Measurements from ENCODE around the gene TNFAIP6. TPM values are rescaled to one million over a fixed set of nuclear protein-coding genes. Genes with fewer than 3 reads are reported as not detected.

Gene TNFAIP6
- total and polyA plus RNA-seq, 7 experiments from 2014 or later: 0.34 TPM; not detected in 6

DNA sequence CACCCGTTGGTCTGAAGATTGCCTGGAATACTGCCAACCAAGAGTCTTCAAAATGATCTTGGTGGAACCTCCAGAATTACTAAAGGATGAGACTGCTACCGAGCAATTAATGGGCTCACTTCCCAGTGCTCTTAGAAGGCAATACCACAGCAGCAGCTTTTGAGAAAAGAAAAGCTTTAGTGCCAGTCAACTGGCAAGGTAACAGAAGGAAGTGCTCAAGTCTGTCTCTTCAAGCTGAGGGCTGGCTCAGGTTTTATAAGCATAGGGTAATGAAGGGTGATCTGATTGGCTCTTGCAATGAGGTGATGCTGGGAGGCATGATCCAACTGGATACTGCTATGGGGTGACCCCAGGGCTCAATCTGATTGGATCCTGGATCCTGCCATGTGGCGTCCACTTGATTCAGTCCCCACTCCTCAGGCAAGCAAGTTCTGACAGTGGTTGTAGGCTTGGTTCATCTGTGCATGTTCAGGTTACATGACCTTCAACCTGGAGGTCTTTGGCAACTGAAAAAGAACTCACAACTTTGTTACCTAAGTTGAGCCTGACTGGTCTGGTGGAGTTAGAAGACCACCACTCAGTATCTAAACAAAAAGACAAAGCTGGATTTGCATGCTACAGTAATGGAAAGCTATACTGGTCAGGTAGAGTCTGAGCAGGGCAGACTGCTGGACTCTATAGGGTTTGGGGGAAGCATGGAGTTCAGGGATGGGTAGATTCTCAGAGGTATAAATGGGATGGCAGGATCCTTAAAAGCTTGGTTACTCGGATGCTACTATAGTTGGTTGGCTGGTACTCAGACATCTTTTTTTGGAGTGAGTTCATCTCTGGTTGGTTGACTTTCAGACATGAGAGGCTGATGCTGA is 38.4 kb downstream of the TNFAIP6 start:
- no peak overlapping the region for H3K4me3 ChIP-seq (ENCODE audit: low read length)
- no peak overlapping the region for H3K27ac ChIP-seq (ENCODE audit: low read depth, low read length)
- ATAC-seq (no peak), DNase-seq (no peak)
- Mint-ChIP-seq H3K9me3 (peaks cover 0 to 3% (median 0%) of the 10 kb centered on the region in 11 donors), H3K36me3 (peaks cover 0 to 3% (median 0%) of the 10 kb centered on the region in 5 donors), H3K4me3 (no peak overlapping the region), H3K27ac (no peak overlapping the region), H3K4me1 (no peaks in the 10 kb centered on the region), H3K27me3 (peaks cover 0 to 4% (median 0%) of the 10 kb centered on the region in 5 donors)
- H3K9me3 ChIP-seq (ENCODE audit: control insufficient read depth in 2 of 3, low read length in 3 of 3): no peaks in the 10 kb centered on the region
- ChIA-PET CTCF (no interaction called here), POLR2A (no interaction called here)
- H3K36me3 ChIP-seq (ENCODE audit: control insufficient read depth in 2 of 3, insufficient read depth in 3 of 3, low read length in 3 of 3): no peaks in the 10 kb centered on the region
- intact Hi-C loops (cut with micrococcal nuclease): no loop called here
- no peaks in the 10 kb centered on the region for H3K4me1 ChIP-seq (ENCODE audit: control insufficient read depth in 2 of 2, insufficient read depth in 2 of 2, low read length in 2 of 2)
- no peaks in the 10 kb centered on the region for H3K27me3 ChIP-seq (ENCODE audit: control insufficient read depth in 2 of 2, insufficient read depth in 2 of 2, low read length in 2 of 2)

DNA sequence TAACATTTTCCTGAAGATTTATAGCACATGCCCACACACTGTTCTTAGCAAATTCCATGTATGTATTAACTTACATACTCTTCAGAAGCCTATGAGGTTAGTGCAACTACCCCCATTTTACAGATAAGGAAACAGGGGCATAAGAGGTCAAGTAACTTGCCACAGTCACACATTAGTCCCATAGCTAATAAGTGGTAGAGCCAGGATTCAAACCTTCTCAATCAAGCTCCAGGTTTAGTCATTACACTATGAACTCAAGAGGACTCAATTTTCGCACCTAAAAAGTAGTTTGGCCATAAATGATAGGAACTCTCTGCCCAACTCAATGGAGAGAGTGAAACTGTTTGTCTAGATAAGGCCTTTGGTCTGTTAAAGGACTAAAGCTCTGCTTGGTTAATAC is 42.6 kb downstream of the TNFAIP6 start:
- no peaks in the 10 kb centered on the region for H3K27me3 ChIP-seq (ENCODE audit: control insufficient read depth in 2 of 2, insufficient read depth in 2 of 2, low read length in 2 of 2)
- POLR2A ChIA-PET: no interaction called here
- Mint-ChIP-seq H3K4me1 (no peaks in the 10 kb centered on the region), H3K4me3 (no peak overlapping the region), H3K9me3 (no peaks in the 10 kb centered on the region), H3K27ac (no peak overlapping the region), H3K36me3 (no peaks in the 10 kb centered on the region), H3K27me3 (peaks cover 0 to 2% (median 0%) of the 10 kb centered on the region in 5 donors)
- ATAC-seq (no peak), DNase-seq (no peak)
- no peak overlapping the region for H3K27ac ChIP-seq (ENCODE audit: low read depth, low read length)
- CTCF ChIA-PET: no interaction called here
- no peak overlapping the region for H3K4me3 ChIP-seq (ENCODE audit: low read length)
- H3K36me3 ChIP-seq (ENCODE audit: control insufficient read depth in 2 of 3, insufficient read depth in 3 of 3, low read length in 3 of 3): no peaks in the 10 kb centered on the region
- H3K4me1 ChIP-seq (ENCODE audit: control insufficient read depth in 2 of 2, insufficient read depth in 2 of 2, low read length in 2 of 2): no peaks in the 10 kb centered on the region
- intact Hi-C loops (cut with micrococcal nuclease): no loop called here
- H3K9me3 ChIP-seq (ENCODE audit: control insufficient read depth in 2 of 3, low read length in 3 of 3): no peaks in the 10 kb centered on the region

DNA sequence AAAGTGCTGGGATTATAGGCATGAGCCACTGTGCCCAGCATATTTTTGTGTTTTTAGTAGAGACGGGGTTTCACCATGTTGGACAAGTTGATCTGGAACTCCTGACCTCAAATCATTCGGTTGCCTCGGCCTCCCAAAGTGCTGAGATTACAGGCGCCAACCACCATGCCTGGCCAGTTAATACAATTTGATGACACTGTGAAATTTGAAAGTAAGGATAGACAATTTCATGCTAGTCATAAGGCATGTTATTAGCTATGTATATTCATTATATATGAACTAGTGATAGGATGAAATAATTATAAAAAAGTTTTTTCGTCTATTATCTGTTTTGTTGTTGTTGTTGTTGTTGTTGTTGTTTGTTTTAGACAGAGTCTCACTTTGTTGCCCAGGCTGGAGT is 43.8 kb downstream of the TNFAIP6 start:
- ChIA-PET POLR2A (interaction anchor here (0.6 kb wide), 1 partner anchor 73 kb away, joined by 4 read pairs; no protein-coding TSS in a partner anchor), CTCF (no interaction called here)
- Histone ChIP-seq H3K27ac (ENCODE audit: low read depth, low read length) (no peak overlapping the region), H3K4me1 (ENCODE audit: control insufficient read depth in 2 of 2, insufficient read depth in 2 of 2, low read length in 2 of 2) (no peaks in the 10 kb centered on the region), H3K9me3 (ENCODE audit: control insufficient read depth in 2 of 3, low read length in 3 of 3) (no peaks in the 10 kb centered on the region), H3K36me3 (ENCODE audit: control insufficient read depth in 2 of 3, insufficient read depth in 3 of 3, low read length in 3 of 3) (no peaks in the 10 kb centered on the region), H3K27me3 (ENCODE audit: control insufficient read depth in 2 of 2, insufficient read depth in 2 of 2, low read length in 2 of 2) (no peaks in the 10 kb centered on the region), H3K4me3 (ENCODE audit: low read length) (no peak overlapping the region)
- intact Hi-C loops (cut with micrococcal nuclease): no loop called here
- H3K27ac Mint-ChIP-seq: no peak overlapping the region
- H3K4me1 Mint-ChIP-seq: no peaks in the 10 kb centered on the region
- no peaks in the 10 kb centered on the region for H3K36me3 Mint-ChIP-seq
- no peak overlapping the region for H3K4me3 Mint-ChIP-seq
- ATAC-seq: no peak
- no peak for DNase-seq
- H3K9me3 Mint-ChIP-seq: no peaks in the 10 kb centered on the region
- H3K27me3 Mint-ChIP-seq: peaks cover 0 to 1% (median 0%) of the 10 kb centered on the region in 5 donors

DNA sequence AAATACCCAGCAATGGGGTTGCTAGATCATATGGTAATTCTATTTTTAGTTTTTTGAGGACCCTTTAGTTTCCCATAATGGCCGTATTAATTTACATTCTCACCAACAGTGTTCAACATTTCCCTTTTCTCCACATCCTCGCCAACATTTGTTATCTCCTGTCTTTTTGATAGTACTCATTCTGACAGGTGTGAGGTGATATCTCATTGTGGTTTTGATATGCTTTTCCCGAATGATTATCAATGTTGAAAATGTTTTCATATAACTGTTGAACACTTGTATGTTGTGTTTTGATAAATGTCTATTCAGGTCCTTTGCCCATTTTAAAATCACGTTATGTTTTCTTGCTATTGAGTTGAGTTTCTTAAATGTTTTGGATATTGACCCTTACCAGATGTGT is 46.5 kb downstream of the TNFAIP6 start:
- H3K9me3 ChIP-seq (ENCODE audit: control insufficient read depth in 2 of 3, low read length in 3 of 3): no peaks in the 10 kb centered on the region
- POLR2A ChIA-PET: no interaction called here
- intact Hi-C loops (cut with micrococcal nuclease): no loop called here
- no peak for DNase-seq
- Mint-ChIP-seq H3K9me3 (no peaks in the 10 kb centered on the region), H3K36me3 (no peaks in the 10 kb centered on the region), H3K27ac (no peak overlapping the region), H3K4me3 (no peak overlapping the region), H3K27me3 (peaks cover 0 to 3% (median 0%) of the 10 kb centered on the region in 5 donors), H3K4me1 (no peaks in the 10 kb centered on the region)
- H3K27me3 ChIP-seq (ENCODE audit: control insufficient read depth in 2 of 2, insufficient read depth in 2 of 2, low read length in 2 of 2): no peaks in the 10 kb centered on the region
- no peaks in the 10 kb centered on the region for H3K4me1 ChIP-seq (ENCODE audit: control insufficient read depth in 2 of 2, insufficient read depth in 2 of 2, low read length in 2 of 2)
- no peak for ATAC-seq
- H3K36me3 ChIP-seq (ENCODE audit: control insufficient read depth in 2 of 3, insufficient read depth in 3 of 3, low read length in 3 of 3): no peaks in the 10 kb centered on the region
- CTCF ChIA-PET: no interaction called here
- no peak overlapping the region for H3K27ac ChIP-seq (ENCODE audit: low read depth, low read length)
- no peak overlapping the region for H3K4me3 ChIP-seq (ENCODE audit: low read length)

DNA sequence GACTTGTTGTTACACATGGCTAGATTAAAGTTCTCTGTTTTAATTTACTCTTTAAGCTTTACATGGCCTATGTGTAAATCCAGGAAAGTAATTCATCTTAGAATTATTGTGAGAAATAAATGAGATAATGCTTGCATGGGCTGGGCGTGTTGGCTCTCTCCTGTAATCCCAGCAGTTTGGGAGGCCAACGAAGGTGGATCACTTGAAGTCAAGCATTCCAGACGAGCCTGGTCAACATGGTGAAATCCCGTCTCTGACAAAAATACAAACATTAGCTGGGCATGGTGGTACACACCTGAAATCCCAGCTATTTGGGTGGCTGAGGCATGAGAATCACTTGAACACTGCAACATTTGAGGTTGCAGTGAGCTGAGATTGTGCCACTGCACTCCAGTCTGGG is 48.0 kb downstream of the TNFAIP6 start:
- intact Hi-C loops (cut with micrococcal nuclease): no loop called here
- Mint-ChIP-seq H3K36me3 (peaks cover 0 to 4% (median 0%) of the 10 kb centered on the region in 5 donors), H3K4me3 (no peak overlapping the region), H3K9me3 (peaks cover 0 to 4% (median 0%) of the 10 kb centered on the region in 11 donors), H3K4me1 (peaks cover under 1 to 9% (median 6%) of the 10 kb centered on the region in 7 donors), H3K27me3 (peaks cover 0 to 3% (median 0%) of the 10 kb centered on the region in 5 donors), H3K27ac (no peak overlapping the region)
- DNase-seq (no peak), ATAC-seq (no peak)
- Histone ChIP-seq H3K4me3 (ENCODE audit: low read length) (no peak overlapping the region), H3K9me3 (ENCODE audit: control insufficient read depth in 2 of 3, low read length in 3 of 3) (no peaks in the 10 kb centered on the region), H3K27ac (ENCODE audit: low read depth, low read length) (no peak overlapping the region), H3K4me1 (ENCODE audit: control insufficient read depth in 2 of 2, insufficient read depth in 2 of 2, low read length in 2 of 2) (no peaks in the 10 kb centered on the region), H3K36me3 (ENCODE audit: control insufficient read depth in 2 of 3, insufficient read depth in 3 of 3, low read length in 3 of 3) (peaks cover 0 to 7% (median 0%) of the 10 kb centered on the region in 3 experiments), H3K27me3 (ENCODE audit: control insufficient read depth in 2 of 2, insufficient read depth in 2 of 2, low read length in 2 of 2) (no peaks in the 10 kb centered on the region)
- ChIA-PET CTCF (no interaction called here), POLR2A (no interaction called here)

DNA sequence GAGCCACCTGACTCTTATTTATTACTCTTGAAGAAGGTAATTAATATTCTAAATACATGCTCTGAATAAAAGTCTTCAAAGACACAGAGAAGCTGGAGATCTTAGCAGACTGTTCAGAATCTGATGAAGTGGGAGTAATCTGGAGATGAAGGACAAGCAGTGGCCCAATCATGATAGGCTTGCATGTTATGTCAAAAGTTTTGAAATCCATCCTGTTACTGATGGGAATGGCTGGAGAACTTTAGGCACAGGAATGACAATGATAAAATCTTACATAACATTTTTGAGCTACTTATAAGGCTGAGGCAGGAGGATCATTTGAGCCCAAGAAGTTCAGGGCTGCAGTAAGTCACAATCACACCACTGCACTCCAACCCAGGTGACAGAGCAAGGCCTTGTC is 49.9 kb downstream of the TNFAIP6 start:
- DNase-seq (no peak), ATAC-seq (no peak)
- CTCF ChIA-PET: no interaction called here
- Histone ChIP-seq H3K36me3 (ENCODE audit: control insufficient read depth in 2 of 3, insufficient read depth in 3 of 3, low read length in 3 of 3) (peaks cover 0 to 10% (median 0%) of the 10 kb centered on the region in 3 experiments), H3K27me3 (ENCODE audit: control insufficient read depth in 2 of 2, insufficient read depth in 2 of 2, low read length in 2 of 2) (no peaks in the 10 kb centered on the region), H3K4me3 (ENCODE audit: low read length) (no peak overlapping the region), H3K27ac (ENCODE audit: low read depth, low read length) (no peak overlapping the region), H3K9me3 (ENCODE audit: control insufficient read depth in 2 of 3, low read length in 3 of 3) (no peaks in the 10 kb centered on the region), H3K4me1 (ENCODE audit: control insufficient read depth in 2 of 2, insufficient read depth in 2 of 2, low read length in 2 of 2) (peaks cover 6 to 14% of the 10 kb centered on the region in 2 donors)
- no peak overlapping the region for H3K4me3 Mint-ChIP-seq
- POLR2A ChIA-PET: no interaction called here
- peaks cover 0 to 10% (median 0%) of the 10 kb centered on the region in 5 donors for H3K36me3 Mint-ChIP-seq
- H3K27me3 Mint-ChIP-seq: peaks cover 0 to 3% (median 0%) of the 10 kb centered on the region in 5 donors
- peaks cover 0 to 4% (median 0%) of the 10 kb centered on the region in 11 donors for H3K9me3 Mint-ChIP-seq
- peaks cover 9 to 25% (median 23%) of the 10 kb centered on the region in 7 donors for H3K4me1 Mint-ChIP-seq
- H3K27ac Mint-ChIP-seq: peak overlapping the region in 1 of 9 donors; percentile 17
- intact Hi-C loops (cut with micrococcal nuclease): no loop called here
